IgD-negative memory B cell (primary cell): ENCODE data around the gene DRICH1. TPM values are rescaled to one million over a fixed set of nuclear protein-coding genes. Genes with fewer than 3 reads are reported as not detected.
A peak's percentile ranks its signal among the peaks of the same experiment; 100 is the strongest.
"Not testable (repeated sequence)": the region's sequence is repeated elsewhere in the genome, so short reads cannot be mapped to it uniquely, and the experiment has no call there.

Experiments
- H3K27ac Mint-ChIP-seq, 3 donors: one replicate each; pipeline ENCODE4 v1.8.0; 2020 to 2022; ENCODE audit warnings: mild to moderate bottlenecking in 3 of 3, mixed read lengths in 3 of 3, moderate library complexity in 1 of 3
- H3K27me3 Mint-ChIP-seq: one replicate; pipeline ENCODE4 v1.8.0; 2021; ENCODE audit warnings: mixed read lengths
- H3K36me3 Mint-ChIP-seq: one replicate; pipeline ENCODE4 v1.8.0; 2020; ENCODE audit warnings: mild to moderate bottlenecking, mixed read lengths
- H3K4me1 Mint-ChIP-seq, 3 donors: one replicate each; pipeline ENCODE4 v1.8.0; 2020 to 2022; ENCODE audit warnings: mixed read lengths in 3 of 3, mild to moderate bottlenecking in 1 of 3
- H3K4me3 Mint-ChIP-seq, 4 donors: one replicate each; pipeline ENCODE4 v1.8.0; 2020 to 2022; ENCODE audit warnings: mild to moderate bottlenecking in 4 of 4, mixed read lengths in 4 of 4, moderate library complexity in 3 of 4
- H3K9me3 Mint-ChIP-seq, 3 donors: one replicate each; pipeline ENCODE4 v1.8.0; 2020 to 2021; ENCODE audit warnings: mixed read lengths in 3 of 3, mild to moderate bottlenecking in 1 of 3
- polyA plus RNA-seq: library from polyadenylated mRNA; unstranded; fragments of 300-500 nt; fragmentation: Illumina TruSeq; gene quantifications from one replicate; pipeline ENCODE4 v1.2.3, GENCODE V29; 2021

The DRICH1 gene
- polyA plus RNA-seq, 1 donor from 2014 or later: not detected

DNA sequence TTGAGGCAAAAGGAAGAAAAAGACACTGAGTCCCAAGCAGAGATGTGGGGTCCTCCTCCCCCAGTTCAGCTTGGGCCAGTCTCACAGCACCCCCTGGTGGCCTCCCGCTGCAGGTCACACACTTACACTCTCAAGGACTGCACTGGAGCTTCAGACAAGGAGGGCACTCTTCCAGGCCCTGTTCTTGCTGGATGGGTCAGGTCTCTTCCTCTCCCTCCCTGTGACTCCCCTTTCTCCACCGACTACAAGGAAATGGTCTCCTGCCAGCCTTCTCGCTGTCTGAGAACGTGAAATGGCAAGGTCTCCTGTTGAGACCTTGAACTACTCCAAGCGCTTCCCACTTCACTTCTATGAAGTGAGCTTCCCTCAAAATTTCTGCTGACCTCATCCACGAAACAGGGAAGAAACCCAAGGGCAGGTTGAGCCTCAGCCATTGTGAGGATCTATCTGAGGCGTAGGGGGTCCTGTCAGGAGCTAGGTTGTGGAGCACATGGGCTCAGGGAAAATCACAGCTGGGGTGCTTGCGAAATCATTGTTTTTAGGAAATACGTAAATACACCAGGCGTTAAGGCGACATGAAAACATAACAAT lies 40.8 kb downstream of the DRICH1 start:
- Mint-ChIP-seq H3K4me1 (peaks cover 0 to 3% (median 0%) of the 10 kb centered on the region in 3 donors), H3K4me3 (no peak overlapping the region), H3K27me3 (peaks cover 4% of the 10 kb centered on the region), H3K36me3 (no peaks in the 10 kb centered on the region), H3K9me3 (peaks cover 0 to 5% (median 0%) of the 10 kb centered on the region in 3 donors), H3K27ac (no peak overlapping the region)

DNA sequence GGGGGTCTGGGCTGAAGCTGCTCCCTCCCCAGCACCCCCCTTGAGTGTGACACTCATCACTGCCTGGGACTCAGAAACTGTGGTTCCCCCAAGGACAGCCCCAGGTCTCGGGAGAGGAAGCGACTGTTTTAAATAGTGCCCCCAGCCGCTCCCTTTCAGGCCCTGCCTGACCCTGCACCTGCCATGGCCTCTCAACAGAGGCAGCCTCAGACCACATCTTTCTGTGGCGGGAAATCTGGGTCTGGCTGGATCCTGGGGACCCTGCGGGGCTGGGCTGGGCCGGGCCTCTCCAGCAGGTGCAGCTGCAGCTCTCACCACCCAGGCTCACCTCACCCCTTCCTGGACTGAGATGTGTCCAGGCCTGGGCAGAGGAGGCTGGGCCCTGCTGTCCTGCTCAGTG lies 48.3 kb downstream of the DRICH1 start:
- H3K27ac Mint-ChIP-seq: peak overlapping the region in 1 of 3 donors; percentile 36
- H3K9me3 Mint-ChIP-seq: no peaks in the 10 kb centered on the region
- H3K4me3 Mint-ChIP-seq: no peak overlapping the region
- H3K4me1 Mint-ChIP-seq: peaks cover 0 to 8% (median 6%) of the 10 kb centered on the region in 3 donors
- peaks cover 18% of the 10 kb centered on the region for H3K27me3 Mint-ChIP-seq
- peaks cover 2% of the 10 kb centered on the region for H3K36me3 Mint-ChIP-seq

DNA sequence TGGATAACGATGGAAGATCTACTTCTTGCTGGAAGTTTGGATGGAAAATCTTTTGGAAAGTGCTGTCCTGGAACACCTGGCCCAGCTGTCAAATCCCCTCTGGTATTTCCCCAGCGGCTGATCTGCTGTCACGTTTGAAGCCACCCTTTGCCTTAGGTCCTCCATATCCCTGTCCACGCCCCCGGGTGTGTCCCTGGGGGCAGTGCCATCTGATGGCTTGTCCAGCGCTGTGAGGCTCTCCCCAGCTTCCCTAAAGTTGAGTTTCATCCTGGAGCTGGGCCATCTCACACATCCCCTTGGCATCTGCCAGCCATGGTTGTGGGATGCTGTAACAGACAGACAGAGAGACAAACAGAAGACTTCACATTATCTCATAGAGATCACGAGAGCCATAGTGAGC lies 49.0 kb downstream of the DRICH1 start:
- Mint-ChIP-seq H3K36me3 (peaks cover 2% of the 10 kb centered on the region), H3K4me3 (no peak overlapping the region), H3K9me3 (no peaks in the 10 kb centered on the region), H3K27ac (no peak overlapping the region), H3K27me3 (peaks cover 18% of the 10 kb centered on the region), H3K4me1 (peaks cover 0 to 6% (median 6%) of the 10 kb centered on the region in 3 donors)

DNA sequence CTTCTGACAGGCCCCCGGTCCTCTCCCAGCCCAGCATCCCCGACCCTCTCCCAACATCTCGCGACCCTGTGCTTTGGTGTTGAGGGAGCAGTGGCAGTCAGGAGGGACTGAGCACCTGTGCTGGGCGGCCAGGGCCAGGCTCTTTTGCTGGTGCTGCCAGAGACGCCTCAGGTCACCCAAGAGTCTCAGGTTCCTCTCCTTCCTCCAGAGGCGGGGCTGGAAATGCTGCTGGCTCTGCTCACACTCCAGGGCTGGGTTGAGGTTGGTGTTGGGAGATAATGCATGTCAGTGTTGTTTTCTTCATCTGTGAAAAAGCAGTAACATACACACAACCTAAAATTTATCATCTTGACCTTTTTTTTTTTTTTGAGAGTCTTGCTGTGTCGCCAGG lies 50.9 kb downstream of the DRICH1 start:
- peaks cover 2% of the 10 kb centered on the region for H3K36me3 Mint-ChIP-seq
- peaks cover 0 to 6% (median 6%) of the 10 kb centered on the region in 3 donors for H3K4me1 Mint-ChIP-seq
- H3K9me3 Mint-ChIP-seq: no peaks in the 10 kb centered on the region
- no peak overlapping the region for H3K27ac Mint-ChIP-seq
- peaks cover 27% of the 10 kb centered on the region for H3K27me3 Mint-ChIP-seq
- no peak overlapping the region for H3K4me3 Mint-ChIP-seq

DNA sequence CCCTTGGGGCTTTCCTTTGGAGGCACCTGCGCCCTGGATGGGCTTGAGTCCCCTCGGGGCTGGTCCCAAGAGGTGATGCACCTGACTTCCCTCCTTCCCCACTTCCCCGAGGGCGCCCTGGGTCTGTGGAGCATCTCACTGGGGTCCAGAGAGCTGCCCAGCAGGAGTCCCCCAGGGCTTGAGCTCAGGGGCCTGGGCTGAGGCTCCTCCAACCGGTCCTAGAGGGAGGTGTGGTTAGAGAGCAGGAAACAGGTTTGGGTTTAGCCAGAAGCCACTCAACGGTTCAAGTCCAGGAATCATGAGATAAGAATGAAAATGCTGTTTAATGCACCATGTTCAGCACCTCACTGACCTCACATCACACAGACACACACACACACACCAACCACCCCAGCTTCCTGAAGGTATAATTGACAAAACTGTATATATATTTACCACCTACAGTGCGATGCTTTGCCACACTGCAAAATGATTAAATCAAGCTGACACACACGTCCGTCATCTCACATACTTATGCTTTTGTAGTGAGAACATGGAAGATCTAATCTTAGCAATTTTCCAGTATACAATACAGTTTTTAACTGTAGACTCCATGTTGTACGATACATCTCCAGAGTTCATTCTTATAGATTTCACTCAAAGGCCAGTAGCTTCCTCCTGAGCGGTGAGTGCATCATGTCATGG lies 51.4 kb downstream of the DRICH1 start:
- H3K4me1 Mint-ChIP-seq: peaks cover 0 to 6% (median 5%) of the 10 kb centered on the region in 3 donors
- H3K4me3 Mint-ChIP-seq: no peak overlapping the region
- peaks cover 30% of the 10 kb centered on the region for H3K27me3 Mint-ChIP-seq
- H3K9me3 Mint-ChIP-seq: no peaks in the 10 kb centered on the region
- H3K27ac Mint-ChIP-seq: no peak overlapping the region
- H3K36me3 Mint-ChIP-seq: peaks cover 2% of the 10 kb centered on the region

DNA sequence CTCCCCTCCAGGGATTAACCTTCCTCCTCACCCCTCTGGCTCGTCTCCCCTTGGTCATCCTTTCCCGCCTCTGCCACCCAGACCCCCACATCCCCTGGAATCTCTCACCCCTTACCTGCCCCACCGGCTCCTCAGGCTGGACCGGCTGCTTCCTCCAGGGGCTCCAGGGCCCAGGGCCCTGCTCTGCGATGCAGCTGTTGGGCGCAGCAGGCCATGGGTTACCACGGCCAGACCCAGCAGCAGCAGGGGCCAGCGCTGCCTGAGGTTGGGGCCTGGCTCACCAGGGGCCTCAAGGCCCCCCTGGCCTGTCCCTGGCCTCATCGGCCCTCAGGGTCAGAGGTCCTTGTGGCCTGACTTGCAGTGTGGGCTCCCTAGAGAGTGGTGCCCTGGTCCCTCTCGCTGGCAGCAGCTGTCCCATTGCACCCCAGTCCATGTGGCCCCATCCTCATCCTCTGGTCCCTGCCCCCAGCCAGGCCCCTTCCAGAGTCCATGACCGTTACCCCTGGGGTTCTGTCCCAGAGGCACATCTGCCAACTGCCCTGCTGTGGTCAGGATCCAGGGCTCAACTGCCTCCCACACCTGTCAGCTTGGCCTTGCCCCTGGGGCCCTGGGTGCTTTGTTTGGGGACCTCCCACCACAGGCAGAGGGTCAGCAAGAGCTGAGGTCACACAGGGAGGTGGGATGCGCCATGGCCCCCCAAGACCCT lies 52.1 kb downstream of the DRICH1 start, which contains the start of gene IGLL1:
TSS of gene IGLL1 (minus strand) at position 421 of the 706 bp plus-strand sequence. CDS start at position 321, 100 bp downstream.
- peaks cover 2% of the 10 kb centered on the region for H3K36me3 Mint-ChIP-seq
- H3K4me3 Mint-ChIP-seq: no peak within 1 kb of the TSS
- no peak within 1 kb of the TSS for H3K27ac Mint-ChIP-seq
- H3K9me3 Mint-ChIP-seq: no peaks in the 10 kb centered on the region
- peaks cover 0 to 6% (median 4%) of the 10 kb centered on the region in 3 donors for H3K4me1 Mint-ChIP-seq
- H3K27me3 Mint-ChIP-seq: peaks cover 30% of the 10 kb centered on the region

DNA sequence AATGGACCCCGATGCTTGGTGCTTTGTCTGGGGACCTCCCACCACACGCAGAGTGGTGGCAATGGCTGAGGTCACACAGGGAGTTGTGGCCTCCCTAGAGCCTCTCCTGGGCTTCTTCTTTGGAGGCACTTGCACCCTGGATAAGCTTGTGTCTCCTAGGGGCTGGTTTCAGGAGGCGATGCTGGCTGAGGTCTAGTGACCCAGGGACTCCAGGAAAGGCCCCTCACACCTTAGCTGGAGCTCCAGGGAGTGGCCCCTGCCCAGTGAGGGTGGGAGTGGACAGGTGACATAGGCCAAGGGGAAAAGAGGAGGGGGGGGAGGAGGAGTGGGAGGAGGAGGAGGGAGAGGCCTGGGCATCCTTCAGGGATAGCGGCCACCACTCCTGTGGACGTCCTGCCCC lies 52.8 kb downstream of the DRICH1 start:
- H3K4me1 Mint-ChIP-seq: peaks cover 0 to 5% (median 3%) of the 10 kb centered on the region in 3 donors
- no peaks in the 10 kb centered on the region for H3K9me3 Mint-ChIP-seq
- no peak overlapping the region for H3K4me3 Mint-ChIP-seq
- peaks cover 2% of the 10 kb centered on the region for H3K36me3 Mint-ChIP-seq
- no peak overlapping the region for H3K27ac Mint-ChIP-seq
- peaks cover 25% of the 10 kb centered on the region for H3K27me3 Mint-ChIP-seq

DNA sequence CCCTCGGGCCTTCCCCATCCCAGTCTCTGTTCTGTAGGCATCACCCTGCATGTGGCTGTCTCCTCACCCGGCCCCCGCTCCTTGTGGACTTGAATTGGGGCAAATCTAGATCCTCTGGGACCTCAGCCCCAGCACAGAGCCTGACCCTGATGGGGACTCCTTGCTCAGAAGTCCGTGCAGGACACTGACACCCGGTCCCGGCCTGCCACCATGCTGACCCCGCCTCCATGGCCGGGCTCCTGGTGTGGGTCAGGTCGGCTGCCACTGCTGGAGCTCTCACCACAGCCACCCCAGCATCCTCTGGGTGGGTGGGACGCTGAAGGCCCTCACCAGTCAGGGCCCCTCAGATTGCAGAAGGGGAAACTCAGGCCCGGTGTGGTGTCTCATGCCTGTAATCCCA lies 53.8 kb downstream of the DRICH1 start:
- peaks cover 0 to 4% (median 2%) of the 10 kb centered on the region in 3 donors for H3K4me1 Mint-ChIP-seq
- H3K27ac Mint-ChIP-seq: no peak overlapping the region
- H3K36me3 Mint-ChIP-seq: peaks cover 2% of the 10 kb centered on the region
- no peaks in the 10 kb centered on the region for H3K9me3 Mint-ChIP-seq
- peaks cover 24% of the 10 kb centered on the region for H3K27me3 Mint-ChIP-seq
- no peak overlapping the region for H3K4me3 Mint-ChIP-seq

DNA sequence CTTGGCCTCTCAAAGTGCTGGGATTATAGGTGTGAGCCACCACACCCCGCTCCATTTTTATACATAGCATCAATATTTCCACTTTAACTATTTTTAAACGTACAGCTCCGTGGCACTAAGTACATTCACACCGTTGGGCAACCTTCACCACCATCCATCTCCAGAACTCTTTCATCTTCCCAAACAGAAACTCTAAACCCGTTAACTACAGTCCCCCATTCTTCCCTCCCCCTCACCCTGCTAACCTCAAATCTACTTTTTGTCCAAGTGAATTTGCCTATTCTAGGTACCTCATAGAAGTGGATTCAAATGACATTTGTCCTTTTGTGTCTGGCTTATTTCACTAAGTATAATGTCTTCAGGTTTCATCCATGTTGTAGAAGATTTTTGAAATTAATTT lies 55.4 kb downstream of the DRICH1 start:
- Mint-ChIP-seq H3K4me3 (no peak overlapping the region), H3K36me3 (peaks cover 2% of the 10 kb centered on the region), H3K27ac (no peak overlapping the region), H3K9me3 (no peaks in the 10 kb centered on the region), H3K27me3 (peaks cover 19% of the 10 kb centered on the region), H3K4me1 (peaks cover 0 to 4% (median 2%) of the 10 kb centered on the region in 3 donors)

DNA sequence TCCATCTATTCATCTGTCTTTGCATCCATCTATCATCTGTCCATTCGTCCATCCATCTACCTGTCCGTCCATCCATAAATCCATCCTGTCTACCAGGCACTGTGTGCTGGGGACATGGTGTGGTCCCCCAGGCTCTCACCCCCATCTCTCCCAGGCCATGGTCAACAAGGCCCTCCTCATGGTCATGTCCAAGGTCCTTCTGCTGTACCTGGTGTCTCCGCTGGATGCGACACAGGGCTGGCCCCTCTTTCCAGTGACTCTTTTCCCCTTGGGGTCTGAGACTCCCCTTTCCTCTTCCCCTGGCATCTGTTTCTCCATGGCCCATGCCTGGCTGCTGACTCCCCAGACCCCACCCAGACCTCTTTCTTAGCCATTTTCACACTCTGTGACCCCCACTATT lies 56.5 kb downstream of the DRICH1 start:
- Mint-ChIP-seq H3K27ac (no peak overlapping the region), H3K4me1 (peaks cover 0 to 2% (median 0%) of the 10 kb centered on the region in 3 donors), H3K4me3 (peak overlapping the region in 1 of 4 donors; percentile 43), H3K9me3 (no peaks in the 10 kb centered on the region), H3K36me3 (no peaks in the 10 kb centered on the region), H3K27me3 (peaks cover 15% of the 10 kb centered on the region)

DNA sequence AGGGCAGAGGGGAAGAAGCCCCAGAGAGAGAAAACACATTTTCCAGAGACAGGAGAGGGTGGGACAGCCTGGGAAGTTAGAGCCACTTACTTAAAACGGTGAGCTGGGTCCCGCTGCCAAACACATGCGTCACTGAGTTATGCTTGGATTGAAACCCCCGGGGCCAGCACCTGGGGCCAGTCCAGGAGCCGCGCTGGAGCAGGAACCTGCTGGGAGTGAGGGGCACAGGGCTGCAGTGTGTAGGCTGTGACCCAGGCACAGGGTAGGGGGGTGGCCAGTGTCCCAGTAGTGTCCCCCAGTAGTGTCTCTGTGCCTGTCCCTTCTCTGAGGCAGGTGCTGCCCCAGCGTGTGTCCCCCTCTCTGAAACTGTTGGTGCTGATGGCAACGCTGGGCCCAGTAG lies 57.2 kb downstream of the DRICH1 start:
- Mint-ChIP-seq H3K27me3 (peaks cover 15% of the 10 kb centered on the region), H3K36me3 (no peaks in the 10 kb centered on the region), H3K4me1 (peaks cover 0 to 2% (median 0%) of the 10 kb centered on the region in 3 donors), H3K4me3 (no peak overlapping the region), H3K9me3 (no peaks in the 10 kb centered on the region), H3K27ac (no peak overlapping the region)

DNA sequence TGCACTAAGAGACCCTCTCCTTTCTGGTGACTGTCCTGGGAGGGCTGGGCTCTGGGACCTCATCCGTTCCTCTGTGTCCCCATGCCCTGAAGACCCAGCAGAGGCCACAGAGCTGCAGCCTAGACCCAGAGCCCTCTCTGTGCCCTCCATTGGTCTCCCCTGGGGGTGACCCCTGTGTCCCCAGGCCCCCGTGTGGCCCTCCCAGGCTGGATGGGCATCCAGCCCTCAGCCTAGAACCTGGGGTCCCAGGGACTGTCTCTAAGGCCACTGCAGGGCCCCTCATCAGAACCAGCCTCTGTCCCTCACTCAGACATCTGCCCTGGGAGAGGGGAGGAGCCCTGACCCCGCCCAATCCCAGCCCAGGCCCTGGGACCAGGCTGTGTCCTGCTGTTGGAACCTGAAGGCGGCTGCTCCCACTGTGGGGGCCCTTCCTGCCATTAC lies 57.7 kb downstream of the DRICH1 start:
- Mint-ChIP-seq H3K9me3 (no peaks in the 10 kb centered on the region), H3K27ac (no peak overlapping the region), H3K4me3 (no peak overlapping the region), H3K27me3 (peaks cover 14% of the 10 kb centered on the region), H3K36me3 (no peaks in the 10 kb centered on the region), H3K4me1 (peaks cover 0 to 2% (median 0%) of the 10 kb centered on the region in 3 donors)

DNA sequence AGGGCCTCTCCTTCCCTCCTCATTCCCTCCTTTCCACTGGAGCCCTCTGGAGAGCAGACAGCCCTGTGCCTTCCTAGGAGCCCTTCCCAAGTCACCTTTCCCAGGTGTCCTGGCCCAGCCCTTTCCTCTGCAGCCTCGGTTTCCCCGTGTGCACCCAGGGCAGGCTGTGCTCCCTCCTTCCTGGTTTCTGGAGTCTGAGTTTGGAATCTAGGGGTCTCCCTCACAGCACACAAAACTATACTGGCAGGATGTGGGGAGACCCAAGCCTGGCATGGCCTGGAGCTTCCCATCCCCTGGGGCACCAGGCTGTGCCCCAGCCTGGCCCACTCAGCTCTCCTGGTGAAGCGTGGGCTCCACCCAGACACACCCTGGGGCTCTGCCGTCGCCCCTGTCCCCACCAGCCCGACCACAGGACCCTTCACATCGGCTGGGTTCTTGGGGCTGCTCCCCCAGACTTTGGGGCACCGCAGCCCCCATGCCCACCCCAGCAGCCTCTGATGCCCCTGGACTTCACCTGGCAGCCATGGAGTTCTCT lies 58.4 kb downstream of the DRICH1 start:
- not testable (repeated sequence) for H3K4me3 Mint-ChIP-seq, H3K27ac Mint-ChIP-seq, H3K36me3 Mint-ChIP-seq, H3K9me3 Mint-ChIP-seq, H3K4me1 Mint-ChIP-seq
- peaks cover 14% of the 10 kb centered on the region for H3K27me3 Mint-ChIP-seq

DNA sequence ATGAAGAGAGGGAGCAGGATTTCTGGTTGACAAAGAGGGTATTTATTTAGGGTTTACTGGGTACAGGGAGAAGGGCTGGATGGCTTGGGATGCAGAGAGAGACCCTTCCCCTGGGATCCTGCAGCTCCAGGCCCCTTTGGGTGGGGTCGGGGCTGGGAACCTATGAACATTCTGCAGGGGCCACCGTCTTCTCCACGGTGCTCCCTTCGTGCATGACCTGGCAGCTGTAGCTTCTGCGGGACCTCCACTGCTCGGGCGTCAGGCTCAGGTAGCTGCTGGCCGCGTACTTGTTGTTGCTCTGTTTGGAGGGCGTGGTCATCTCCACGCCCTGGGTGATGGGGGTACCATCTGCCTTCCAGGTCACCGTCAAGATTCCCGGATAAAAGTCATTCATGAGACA lies 59.0 kb downstream of the DRICH1 start:
- not testable (repeated sequence) for H3K4me1 Mint-ChIP-seq, H3K4me3 Mint-ChIP-seq, H3K27ac Mint-ChIP-seq, H3K36me3 Mint-ChIP-seq, H3K9me3 Mint-ChIP-seq
- H3K27me3 Mint-ChIP-seq: peaks cover 14% of the 10 kb centered on the region

DNA sequence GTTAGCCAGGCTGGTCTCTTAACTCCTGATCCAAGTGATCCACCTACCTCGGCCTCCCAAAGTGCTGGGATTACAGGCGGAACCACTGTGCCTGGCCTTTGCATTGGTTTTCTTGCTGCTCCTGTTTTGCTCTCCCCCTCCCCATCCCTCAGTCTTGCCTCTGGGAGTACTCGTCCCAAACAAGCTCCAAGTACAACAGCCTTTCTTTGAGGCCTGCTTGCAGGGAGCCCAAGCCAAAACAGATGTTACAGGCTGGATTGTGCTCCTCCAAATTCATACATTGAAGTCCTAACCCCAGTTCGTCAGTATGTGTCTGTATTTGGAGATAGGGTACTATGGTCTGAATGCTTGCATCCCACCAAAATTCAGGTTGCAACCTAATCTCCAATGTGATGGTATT lies 60.6 kb downstream of the DRICH1 start:
- Mint-ChIP-seq H3K4me1 (peaks cover 0 to 2% (median 0%) of the 10 kb centered on the region in 3 donors), H3K27ac (peak overlapping the region in 1 of 3 donors; percentile 58), H3K4me3 (no peak overlapping the region), H3K36me3 (no peaks in the 10 kb centered on the region), H3K27me3 (peaks cover 17% of the 10 kb centered on the region), H3K9me3 (no peaks in the 10 kb centered on the region)
